ENCODE results near the gene CROCC.

- TF ChIP-seq CTCF (IDR thresholded peaks at IDR 0.05): no peak
- TF ChIP-seq POLR2A (IDR thresholded peaks at IDR 0.05): peak; percentile 90 to 97
These were observed 16.4 kb upstream of the CROCC start for GRCh38 chr1:16905110-16905867.

All from thyroid gland (tissue), 4 donors.